ENCODE measurements around the gene FAM9C. TPM values are rescaled to one million over a fixed set of nuclear protein-coding genes. Genes with fewer than 3 reads are reported as not detected.

FAM9C gene
- total RNA-seq, 1 donor from 2014 or later, result 0.34 TPM

- no peak for DNase-seq (ENCODE audit: low spot score in 2 of 2, unreplicated experiment in 2 of 2)
- Mint-ChIP-seq H3K27me3 (ENCODE audit: low read depth) (no peaks in the 10 kb centered on the region), H3K4me3 (no peak overlapping the region), H3K9me3 (peaks cover 39% of the 10 kb centered on the region), H3K27ac (peak overlapping the region; percentile 24), H3K36me3 (no peaks in the 10 kb centered on the region), H3K4me1 (peaks cover 32% of the 10 kb centered on the region)
- no peak for TF ChIP-seq CTCF (IDR thresholded peaks at IDR 0.05; ENCODE audit: unreplicated experiment)
Observed at GRCh38 chrX:12986886-12987285, 57.5 kb downstream of the FAM9C start.

DNA sequence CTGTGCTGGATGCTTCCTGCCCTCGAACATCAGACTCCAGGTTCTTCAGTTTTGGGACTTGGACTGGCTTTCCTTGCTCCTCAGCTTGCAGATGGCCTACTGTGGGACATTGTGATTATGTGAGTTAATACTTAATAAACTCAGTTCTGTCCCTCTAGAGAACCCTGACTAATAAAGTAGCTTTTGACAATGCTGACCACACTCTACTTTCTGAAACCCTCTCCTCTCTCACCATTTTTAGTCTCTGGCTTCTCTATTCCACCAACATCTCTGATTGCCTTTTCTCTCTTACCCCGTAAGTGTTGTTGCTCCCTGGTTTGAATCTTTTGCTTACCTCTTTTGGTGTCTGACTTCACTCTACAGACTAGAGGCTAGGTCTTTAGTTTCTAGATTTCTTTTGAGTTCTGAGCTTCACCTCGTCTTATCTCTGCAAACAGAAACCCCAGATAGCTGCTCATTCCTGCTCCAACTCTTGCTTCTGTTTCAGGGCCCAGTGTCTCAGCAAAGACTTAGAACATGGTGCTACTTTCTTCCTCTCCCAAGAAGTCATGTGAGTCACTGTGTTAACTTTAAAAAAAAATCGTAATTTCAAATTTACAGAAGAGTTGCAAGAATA, 58.1 kb downstream of the FAM9C start:
- DNase-seq (ENCODE audit: low spot score in 2 of 2, unreplicated experiment in 2 of 2), result no peak
- peaks cover 37% of the 10 kb centered on the region for H3K9me3 Mint-ChIP-seq
- no peaks in the 10 kb centered on the region for H3K27me3 Mint-ChIP-seq (ENCODE audit: low read depth)
- H3K27ac Mint-ChIP-seq, result no peak overlapping the region
- no peaks in the 10 kb centered on the region for H3K36me3 Mint-ChIP-seq
- H3K4me3 Mint-ChIP-seq, result no peak overlapping the region
- peaks cover 32% of the 10 kb centered on the region for H3K4me1 Mint-ChIP-seq
- no peak for TF ChIP-seq CTCF (IDR thresholded peaks at IDR 0.05; ENCODE audit: unreplicated experiment)

Other genes starting within 250 kb of the FAM9C start
- 0.04 TPM in 2 of 3 replicates, not detected in the other for gene TLR7, start 177.5 kb downstream of the FAM9C start, total RNA-seq
- gene TLR8, start 138.0 kb downstream of the FAM9C start, total RNA-seq, result not detected in 3 replicates
- gene TMSB4X, start 69.5 kb downstream of the FAM9C start, total RNA-seq, result 2,120 to 2,167 TPM (median 2,121 TPM) in 3 replicates